A549 treated with CORT108297 at 1 μM for 4 hours (cell line): ENCODE measurements around the gene C12orf76. TPM values are rescaled to one million over a fixed set of nuclear protein-coding genes. Genes with fewer than 3 reads are reported as not detected.

Source experiments
- total RNA-seq: library from RNA; stranded (reverse); fragments of 200-300 nt; extraction: Qiagen RNA extraction; gene quantifications from 5 replicates; pipeline ENCODE4 v1.2.3, GENCODE V29; 2022

Gene C12orf76
- total RNA-seq, result 6.6 to 8.4 TPM (median 7.7 TPM) in 5 replicates

GRCh38 chr12:110048242-110049027 is at the start of gene C12orf76:
C12orf76 (minus strand) TSS chr12:110048522; CDS start chr12:110048495, 27 bp downstream.

GRCh38 chr12:109998904-109999648 is 49.2 kb downstream of the C12orf76 start, which contains the start of gene ANKRD13A:
ANKRD13A (plus strand) TSS chr12:109999430; CDS start chr12:109999689, 259 bp downstream.

GRCh38 chr12:109995686-109996482 is 52.4 kb downstream of the C12orf76 start, which contains the start of gene GIT2:
GIT2 (minus strand) TSS chr12:109996368; CDS start chr12:109996224, 144 bp downstream.

Other genes with a start within 250 kb of the C12orf76 start
- gene TRPV4, start 215.1 kb downstream of the C12orf76 start, total RNA-seq, result 0.06 to 0.15 TPM (median 0.08 TPM) in 5 replicates
- gene GLTP, start 168.0 kb downstream of the C12orf76 start, total RNA-seq, result 19.2 to 21.6 TPM (median 19.9 TPM) in 5 replicates
- 14.8 to 18.9 TPM (median 18.0 TPM) in 5 replicates for gene TCHP, start 148.2 kb downstream of the C12orf76 start, total RNA-seq
- 16.6 to 21.7 TPM (median 20.1 TPM) in 5 replicates for gene GIT2, start 52.2 kb downstream of the C12orf76 start, total RNA-seq
- gene ANKRD13A, start 49.1 kb downstream of the C12orf76 start, total RNA-seq, result 14.6 to 23.0 TPM (median 17.9 TPM) in 5 replicates
- gene IFT81, start 75.8 kb upstream of the C12orf76 start, total RNA-seq, result 13.8 to 28.1 TPM (median 21.0 TPM) in 5 replicates
- gene ATP2A2, start 232.7 kb upstream of the C12orf76 start, total RNA-seq, result 268 to 351 TPM (median 326 TPM) in 5 replicates